GM12878 (cell line): ENCODE measurements around the gene ID3. TPM values are rescaled to one million over a fixed set of nuclear protein-coding genes. Genes with fewer than 3 reads are reported as not detected.

Source experiments
- ATAC-seq: fragments of 200-7000 bp; cut with Tn5 transposase; 3 replicates; pipeline ENCODE4 v1.9.1; 2020; ENCODE audit warnings: mild to moderate bottlenecking, moderate library complexity
- BruUV-seq: library from RNA; stranded (reverse); fragments of 400-500 nt; replicated peaks from 2 replicates; lab custom pipeline; 2021; lab: Mats Ljungman, UMichigan
- CTCF ChIA-PET: fragments of 300-600 bp; sonication (Branson Sonifier 250); formaldehyde crosslinking; extraction: SDS; loops from one replicate; lab custom pipeline; 2021; ENCODE audit warnings: inconsistent platforms; lab: Yijun Ruan, JAX
- POLR2A ChIA-PET: fragments of 350-600 bp; formaldehyde crosslinking; extraction: SDS; loops from one replicate; lab custom pipeline; 2021; ENCODE audit warnings: inconsistent platforms; lab: Charles Lee
- RAD21 ChIA-PET: fragments of 300-600 bp; sonication (Branson Sonifier 250); formaldehyde crosslinking; loops from one replicate; lab custom pipeline; 2023; ENCODE audit warnings: antibody characterized with exemption; ENCODE audit not compliant: unreplicated experiment; lab: Charles Lee
- SMC1A ChIA-PET: fragments of 300-600 bp; sonication (Branson Sonifier 250); formaldehyde crosslinking; loops from one replicate; lab custom pipeline; 2023; ENCODE audit not compliant: unreplicated experiment, uncharacterized antibody; lab: Charles Lee
- DNase-seq: peaks from one replicate; pipeline ENCODE4 v3.0.0-alpha.2; 2011; ENCODE audit warnings: low read depth, low spot score
- FAIRE-seq: peaks from 3 replicates; lab custom pipeline; 2011; peaks lifted over from hg19 to GRCh38; lab: Jason Lieb, UNC
- H2AFZ ChIP-seq: 2 replicates; pipeline ENCODE4 v1.6.0; 2011; ENCODE audit warnings: low read depth, low read length, control low read depth; ENCODE audit not compliant: control insufficient read depth
- H3K27ac ChIP-seq: 2 replicates; pipeline ENCODE4 v1.5.1; 2011; ENCODE audit warnings: control low read depth; ENCODE audit not compliant: control insufficient read depth, insufficient read depth
- H3K27me3 ChIP-seq, 2 experiments: replicated peaks in 1 of 2; 2 replicates each; pipeline versions ENCODE4 v1.6.0 to v1.6.1; 2011; ENCODE audit warnings: low read length in 1 of 2; ENCODE audit not compliant: control insufficient read depth in 2 of 2, insufficient read depth in 2 of 2
- H3K36me3 ChIP-seq, 2 experiments: 2 replicates each; pipeline ENCODE4 v1.5.1; 2011; ENCODE audit warnings: low read length in 1 of 2; ENCODE audit not compliant: control insufficient read depth in 2 of 2, insufficient read depth in 2 of 2
- H3K4me1 ChIP-seq: 2 replicates; pipeline ENCODE4 v1.6.1; 2011; ENCODE audit warnings: mild to moderate bottlenecking, low read length, moderate library complexity, mixed read lengths; ENCODE audit not compliant: control insufficient read depth, insufficient read depth
- H3K4me2 ChIP-seq: 2 replicates; pipeline ENCODE4 v1.6.0; 2011; ENCODE audit warnings: control low read depth; ENCODE audit not compliant: control insufficient read depth, insufficient read depth
- H3K4me3 ChIP-seq: fragments of 200-600 bp; sonication (generic); 2 replicates; pipeline ENCODE4 v1.5.1; 2016
- H3K79me2 ChIP-seq: 2 replicates; pipeline ENCODE4 v1.6.0; 2011; ENCODE audit warnings: low read length; ENCODE audit not compliant: control insufficient read depth, insufficient read depth
- H3K9ac ChIP-seq: 2 replicates; pipeline ENCODE4 v1.8.0; 2011; ENCODE audit warnings: low read length, control low read depth, mixed read lengths; ENCODE audit not compliant: control insufficient read depth, insufficient read depth
- H3K9me3 ChIP-seq: replicated peaks from 3 replicates; pipeline ENCODE4 v1.5.1; 2011; ENCODE audit warnings: mild to moderate bottlenecking, low read length; ENCODE audit not compliant: control insufficient read depth, insufficient read depth
- H4K20me1 ChIP-seq: 2 replicates; pipeline ENCODE4 v1.6.0; 2011; ENCODE audit not compliant: control insufficient read depth, insufficient read depth
- BHLHE40 ChIP-seq, 2 experiments: fragments of 450-650 bp in 1 of 2; IDR thresholded peaks; 2 replicates each; pipeline ENCODE4 v1.6.1; 2011 to 2017; ENCODE audit warnings: low read depth in 2 of 2, borderline replicate concordance in 1 of 2, improper control_type of control experiment in 1 of 2, low read length in 1 of 2, mild to moderate bottlenecking in 1 of 2
- CHD2 ChIP-seq: IDR thresholded peaks from 2 replicates; pipeline ENCODE4 v1.6.1; 2011; ENCODE audit warnings: low read depth, low read length, improper control_type of control experiment, borderline replicate concordance
- EED ChIP-seq: sonication (generic); IDR thresholded peaks from 2 replicates; pipeline ENCODE4 v1.6.1; 2016; ENCODE audit warnings: antibody characterized with exemption, low read depth
- ESRRA ChIP-seq: IDR thresholded peaks from 2 replicates; pipeline ENCODE4 v1.6.1; 2012; ENCODE audit warnings: mild to moderate bottlenecking, low read length, improper control_type of control experiment
- FOS ChIP-seq: IDR thresholded peaks from 3 replicates; pipeline ENCODE4 v1.6.1; 2011; ENCODE audit warnings: borderline replicate concordance; ENCODE audit not compliant: insufficient read length; ENCODE audit errors: extremely low read depth
- JUNB ChIP-seq: IDR thresholded peaks from 2 replicates; pipeline ENCODE4 v1.6.1; 2016; ENCODE audit warnings: antibody characterized with exemption, mild to moderate bottlenecking
- JUND ChIP-seq: IDR thresholded peaks from 2 replicates; pipeline ENCODE4 v1.6.1; 2012; ENCODE audit warnings: low read depth, mild to moderate bottlenecking, low read length, improper control_type of control experiment, moderate library complexity
- KLF5 ChIP-seq: fragments of 450-650 bp; IDR thresholded peaks from 2 replicates; pipeline ENCODE4 v1.6.1; 2014; ENCODE audit warnings: mild to moderate bottlenecking; ENCODE audit not compliant: partially characterized antibody
- NFIC ChIP-seq: IDR thresholded peaks from 2 replicates; pipeline ENCODE4 v1.6.1; 2012; ENCODE audit warnings: low read depth, mild to moderate bottlenecking, inconsistent platforms, low read length, moderate library complexity
- NR2C2 ChIP-seq: IDR thresholded peaks from 2 replicates; pipeline ENCODE4 v1.6.1; 2011; ENCODE audit warnings: borderline replicate concordance, low read depth; ENCODE audit not compliant: control insufficient read depth, insufficient read length
- POLR2AphosphoS2 ChIP-seq: IDR thresholded peaks from 2 replicates; pipeline ENCODE4 v1.6.1; 2011; ENCODE audit warnings: low read depth, mild to moderate bottlenecking, low read length, improper control_type of control experiment, moderate library complexity
- RBBP5 ChIP-seq: fragments of 200-600 bp; sonication (generic); conservative IDR thresholded peaks from 2 replicates; pipeline ENCODE4 v1.6.1; 2016
- SRF ChIP-seq, 2 experiments: IDR thresholded peaks; 2 replicates each; pipeline ENCODE4 v1.6.1; 2011; ENCODE audit warnings: low read depth in 2 of 2, low read length in 2 of 2, mild to moderate bottlenecking in 1 of 2, moderate library complexity in 1 of 2
- TCF12 ChIP-seq: IDR thresholded peaks from 2 replicates; pipeline ENCODE4 v1.6.1; 2011; ENCODE audit warnings: low read depth, mild to moderate bottlenecking, low read length
- WGBS: methylation state at CpG from one replicate; pipeline ENCODE4 v1.1.6; 2016; ENCODE audit warnings: low lambda C conversion rate; ENCODE audit not compliant: insufficient replicate concordance, insufficient coverage; ENCODE audit errors: missing lambda C conversion rate; 5-methylcytosine and 5-hydroxymethylcytosine counted together
- in situ Hi-C: fragments of 300-500 bp; cut with MboI; formaldehyde crosslinking; loops from 9 replicates; pipeline ENCODE4 v1.14.3; 2018; ENCODE audit warnings: mixed read lengths
- intact Hi-C: fragments of 100-400 bp; cut with micrococcal nuclease; formaldehyde crosslinking; loops from one replicate; pipeline ENCODE4 v1.14.2; 2022; ENCODE audit not compliant: unreplicated experiment
- polyA plus RNA-seq, 11 experiments: library from polyadenylated mRNA; depleted of rRNA in 4 of 11; unstranded in 6 of 11; stranded (reverse) in 5 of 11; fragments of >200 nt; fragmentation: Nextera tagmentation in 4 of 11; fragmentation: Illumina TruSeq in 1 of 11; extraction: Ambion mirVana in 4 of 11; extraction: Trizol in 1 of 11; gene quantifications; 1 replicate in 1 of 11; 2 replicates in 10 of 11; pipeline versions ENCODE4 v1.2.1 to v1.2.3, GENCODE V29; 2011 to 2016; ENCODE audit warnings: inconsistent platforms in 2 of 11, missing spikeins in 2 of 11, low read depth in 1 of 11
- total RNA-seq, 4 experiments: library from RNA; depleted of rRNA in 3 of 4; stranded (reverse); fragments of >200 nt in 3 of 4; fragmentation: Illumina TruSeq in 1 of 4; extraction: Trizol in 1 of 4; gene quantifications; 2 replicates each; pipeline versions ENCODE4 v1.2.1 to v1.2.3, GENCODE V29; 2013 to 2021
- TF ChIP-seq, protein P1 (sequence below): fragments of 450-650 bp; IDR thresholded peaks from 2 replicates; pipeline ENCODE4 v1.6.1; 2017; ENCODE audit warnings: borderline replicate concordance
- TF ChIP-seq, protein P2 (sequence below): IDR thresholded peaks from 2 replicates; pipeline ENCODE4 v1.6.1; 2012; ENCODE audit warnings: low read length, inconsistent platforms
- TF ChIP-seq, protein P3 (sequence below): fragments of 450-650 bp; IDR thresholded peaks from 2 replicates; pipeline ENCODE4 v1.6.1; 2017; ENCODE audit warnings: mild to moderate bottlenecking

ID3 gene
- total and polyA plus RNA-seq, 10 of the 15 experiments (the other 5 are each of a cell fraction or from before 2014, with no cell fraction given): 42.7 to 475 (median 207) TPM

DNA sequence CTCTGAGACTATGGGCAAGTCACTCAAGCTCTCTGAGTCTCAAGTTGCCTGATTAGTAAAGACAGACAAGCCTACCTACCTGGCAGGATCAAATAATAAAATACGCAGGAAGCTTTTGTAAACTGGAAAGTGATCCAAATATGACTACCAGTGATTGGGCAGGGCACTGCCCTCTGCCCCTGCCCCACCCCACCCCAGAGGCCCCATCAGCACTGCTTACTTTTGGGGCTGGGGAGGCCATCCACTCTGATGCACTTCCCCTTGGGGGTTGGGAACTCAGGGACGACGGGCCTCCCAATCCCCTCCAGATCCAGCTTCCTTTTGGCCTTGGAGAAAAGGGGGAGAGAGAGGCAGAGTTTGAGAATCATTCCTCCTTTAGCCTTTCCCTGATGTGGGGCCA is 35.1 kb downstream of the ID3 start (continued):
- TF ChIP-seq, protein P1, sequence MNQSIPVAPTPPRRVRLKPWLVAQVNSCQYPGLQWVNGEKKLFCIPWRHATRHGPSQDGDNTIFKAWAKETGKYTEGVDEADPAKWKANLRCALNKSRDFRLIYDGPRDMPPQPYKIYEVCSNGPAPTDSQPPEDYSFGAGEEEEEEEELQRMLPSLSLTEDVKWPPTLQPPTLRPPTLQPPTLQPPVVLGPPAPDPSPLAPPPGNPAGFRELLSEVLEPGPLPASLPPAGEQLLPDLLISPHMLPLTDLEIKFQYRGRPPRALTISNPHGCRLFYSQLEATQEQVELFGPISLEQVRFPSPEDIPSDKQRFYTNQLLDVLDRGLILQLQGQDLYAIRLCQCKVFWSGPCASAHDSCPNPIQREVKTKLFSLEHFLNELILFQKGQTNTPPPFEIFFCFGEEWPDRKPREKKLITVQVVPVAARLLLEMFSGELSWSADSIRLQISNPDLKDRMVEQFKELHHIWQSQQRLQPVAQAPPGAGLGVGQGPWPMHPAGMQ: no peak
- TF ChIP-seq FOS: no peak
- TF ChIP-seq ESRRA: no peak
- no peak for TF ChIP-seq JUND
- TF ChIP-seq, all 136 proteins: peak for 0

DNA sequence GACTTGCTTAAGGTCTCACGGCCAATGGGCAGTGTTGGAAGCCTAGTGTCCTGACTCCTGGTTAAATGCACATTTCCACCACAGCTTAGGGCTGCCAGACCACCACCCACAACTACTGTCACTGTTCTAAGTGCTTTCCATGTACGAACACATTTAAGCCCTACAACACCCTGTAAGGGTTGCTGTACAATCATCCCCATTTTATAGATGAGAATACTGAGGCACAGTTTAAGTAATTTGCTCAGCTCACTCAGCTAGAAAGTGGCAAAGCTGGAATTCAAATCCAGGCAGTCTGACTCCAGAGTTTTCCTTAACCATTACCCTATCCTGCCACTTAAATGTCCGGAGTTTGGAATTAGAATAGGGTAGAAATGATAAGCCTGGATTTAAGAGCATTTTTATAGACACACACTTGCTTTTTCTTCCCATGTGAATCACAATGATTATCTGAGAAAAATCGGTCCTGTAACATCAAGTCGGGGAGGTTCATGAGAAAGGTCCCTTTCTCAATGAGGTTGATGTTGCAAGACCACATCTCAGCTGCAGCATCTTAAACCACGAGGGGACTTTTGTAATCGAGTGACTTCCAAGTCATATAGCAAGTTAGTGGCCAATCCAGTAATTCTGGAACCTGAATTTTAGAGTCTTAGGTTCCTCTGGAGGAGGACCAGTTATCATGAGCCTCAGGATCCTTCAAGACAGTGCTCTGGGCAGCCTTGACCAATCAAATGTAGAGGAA is 36.9 kb downstream of the ID3 start:
- ATAC-seq (peak; percentile 2; the same call in 1 of the 3 replicates), DNase-seq (no peak), FAIRE-seq (no peak)
- ChIA-PET CTCF (interaction anchor here (0.6 to 28.3 kb wide), 3 partner anchors 18 to 78 kb away, joined by 3 to 784 read pairs (median 142); no protein-coding TSS in a partner anchor), SMC1A (interaction anchor here (1.2 to 14.8 kb wide), 3 partner anchors 16 to 24 kb away, joined by 5 to 201 read pairs (median 71); no protein-coding TSS in a partner anchor), RAD21 (interaction anchor here (8.0 to 11.3 kb wide), 2 partner anchors 17 to 25 kb away, joined by 67 to 153 read pairs; no protein-coding TSS in a partner anchor), POLR2A (interaction anchor here (0.7 to 1.5 kb wide), 4 partner anchors 10 to 154 kb away, joined by 3 read pairs; no protein-coding TSS in a partner anchor)
- no peak overlapping the region; the same call in 1 of the 2 replicates for H3K27ac ChIP-seq
- in situ Hi-C loops (no loop called here), intact Hi-C loops (no loop called here)
- peaks cover 33% of the 10 kb centered on the region for H3K4me1 ChIP-seq
- H3K79me2 ChIP-seq: peaks cover 34% of the 10 kb centered on the region
- H3K9ac ChIP-seq: no peak overlapping the region
- peaks cover 13 to 22% of the 10 kb centered on the region in 2 experiments; a peak in 3 of 4 replicates for H3K36me3 ChIP-seq
- no peak overlapping the region for H3K4me2 ChIP-seq
- H3K4me3 ChIP-seq: no peak overlapping the region
- 43% methylated on average over 7 of the region's 7 CpGs for WGBS
- no peak overlapping the region for H2AFZ ChIP-seq
- no peaks in the 10 kb centered on the region for H3K27me3 ChIP-seq
- H4K20me1 ChIP-seq: no peaks in the 10 kb centered on the region
- H3K9me3 ChIP-seq: no peaks in the 10 kb centered on the region
- no TSS peak for BruUV-seq
- TF ChIP-seq NFIC (peak; percentile 59; the same call in 1 of the 2 replicates), TCF12 (peak; percentile 40; the same call in 1 of the 2 replicates), NR2C2 (no peak), BHLHE40 (IDR thresholded peaks at IDR 0.05; ENCODE audit: borderline replicate concordance in 1 of 2, low read depth in 2 of 2, low read length in 1 of 2) (peak in 1 of 2 experiments; percentile 14; a peak in 1 of 4 replicates), CHD2 (no peak), JUNB (peak; percentile 58; the same call in 1 of the 2 replicates), POLR2AphosphoS2 (no peak), RBBP5 (no peak), EED (0 out of 2 replicates have a peak, but pooled peaks have one; percentile 27), KLF5 (no peak), SRF (IDR thresholded peaks at IDR 0.05; ENCODE audit: low read depth in 2 of 2, low read length in 2 of 2) (no peak)
- TF ChIP-seq, protein P2, sequence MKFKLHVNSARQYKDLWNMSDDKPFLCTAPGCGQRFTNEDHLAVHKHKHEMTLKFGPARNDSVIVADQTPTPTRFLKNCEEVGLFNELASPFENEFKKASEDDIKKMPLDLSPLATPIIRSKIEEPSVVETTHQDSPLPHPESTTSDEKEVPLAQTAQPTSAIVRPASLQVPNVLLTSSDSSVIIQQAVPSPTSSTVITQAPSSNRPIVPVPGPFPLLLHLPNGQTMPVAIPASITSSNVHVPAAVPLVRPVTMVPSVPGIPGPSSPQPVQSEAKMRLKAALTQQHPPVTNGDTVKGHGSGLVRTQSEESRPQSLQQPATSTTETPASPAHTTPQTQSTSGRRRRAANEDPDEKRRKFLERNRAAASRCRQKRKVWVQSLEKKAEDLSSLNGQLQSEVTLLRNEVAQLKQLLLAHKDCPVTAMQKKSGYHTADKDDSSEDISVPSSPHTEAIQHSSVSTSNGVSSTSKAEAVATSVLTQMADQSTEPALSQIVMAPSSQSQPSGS: peak; percentile 69
- TF ChIP-seq, protein P3, sequence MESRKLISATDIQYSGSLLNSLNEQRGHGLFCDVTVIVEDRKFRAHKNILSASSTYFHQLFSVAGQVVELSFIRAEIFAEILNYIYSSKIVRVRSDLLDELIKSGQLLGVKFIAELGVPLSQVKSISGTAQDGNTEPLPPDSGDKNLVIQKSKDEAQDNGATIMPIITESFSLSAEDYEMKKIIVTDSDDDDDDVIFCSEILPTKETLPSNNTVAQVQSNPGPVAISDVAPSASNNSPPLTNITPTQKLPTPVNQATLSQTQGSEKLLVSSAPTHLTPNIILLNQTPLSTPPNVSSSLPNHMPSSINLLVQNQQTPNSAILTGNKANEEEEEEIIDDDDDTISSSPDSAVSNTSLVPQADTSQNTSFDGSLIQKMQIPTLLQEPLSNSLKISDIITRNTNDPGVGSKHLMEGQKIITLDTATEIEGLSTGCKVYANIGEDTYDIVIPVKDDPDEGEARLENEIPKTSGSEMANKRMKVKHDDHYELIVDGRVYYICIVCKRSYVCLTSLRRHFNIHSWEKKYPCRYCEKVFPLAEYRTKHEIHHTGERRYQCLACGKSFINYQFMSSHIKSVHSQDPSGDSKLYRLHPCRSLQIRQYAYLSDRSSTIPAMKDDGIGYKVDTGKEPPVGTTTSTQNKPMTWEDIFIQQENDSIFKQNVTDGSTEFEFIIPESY: no peak
